Frontal cortex (tissue), 4 donors: ENCODE data around the gene CNGA1. TPM values are rescaled to one million over a fixed set of nuclear protein-coding genes. Genes with fewer than 3 reads are reported as not detected.

Source experiments
- DNase-seq, 2 donors: peaks; one replicate each; pipeline ENCODE4 v3.0.0; 2012; ENCODE audit warnings: low spot score in 2 of 2
- FAIRE-seq: peaks from 2 replicates; lab custom pipeline; 2012; peaks lifted over from hg19 to GRCh38; lab: Jason Lieb, UNC
- total RNA-seq: library from RNA; depleted of rRNA; stranded (reverse); fragments of >200 nt; gene quantifications from one replicate; pipeline ENCODE4 v1.2.3, GENCODE V29; 2014
- donor health status: control.
- donor health status: control.
- donor health status: control.

The CNGA1 gene
- total RNA-seq, 1 donor from 2014 or later: 0.41 TPM

DNA sequence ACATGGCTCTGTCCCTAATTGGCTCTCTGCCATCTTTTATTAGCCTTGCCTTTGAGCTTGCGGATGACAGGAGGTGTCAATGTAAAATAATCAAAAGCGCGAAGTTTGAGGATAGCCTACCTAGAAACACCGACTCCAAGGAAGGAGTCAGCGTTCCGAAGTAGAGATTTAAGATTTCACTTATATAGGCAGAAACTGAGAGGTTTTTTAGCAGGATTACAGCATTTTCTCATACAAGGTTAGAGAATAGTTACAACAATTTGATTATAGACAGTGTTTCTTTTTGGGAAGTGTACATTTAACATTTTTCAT is 101.6 kb downstream of the CNGA1 start:
- FAIRE-seq: no peak
- DNase-seq: no peak

DNA sequence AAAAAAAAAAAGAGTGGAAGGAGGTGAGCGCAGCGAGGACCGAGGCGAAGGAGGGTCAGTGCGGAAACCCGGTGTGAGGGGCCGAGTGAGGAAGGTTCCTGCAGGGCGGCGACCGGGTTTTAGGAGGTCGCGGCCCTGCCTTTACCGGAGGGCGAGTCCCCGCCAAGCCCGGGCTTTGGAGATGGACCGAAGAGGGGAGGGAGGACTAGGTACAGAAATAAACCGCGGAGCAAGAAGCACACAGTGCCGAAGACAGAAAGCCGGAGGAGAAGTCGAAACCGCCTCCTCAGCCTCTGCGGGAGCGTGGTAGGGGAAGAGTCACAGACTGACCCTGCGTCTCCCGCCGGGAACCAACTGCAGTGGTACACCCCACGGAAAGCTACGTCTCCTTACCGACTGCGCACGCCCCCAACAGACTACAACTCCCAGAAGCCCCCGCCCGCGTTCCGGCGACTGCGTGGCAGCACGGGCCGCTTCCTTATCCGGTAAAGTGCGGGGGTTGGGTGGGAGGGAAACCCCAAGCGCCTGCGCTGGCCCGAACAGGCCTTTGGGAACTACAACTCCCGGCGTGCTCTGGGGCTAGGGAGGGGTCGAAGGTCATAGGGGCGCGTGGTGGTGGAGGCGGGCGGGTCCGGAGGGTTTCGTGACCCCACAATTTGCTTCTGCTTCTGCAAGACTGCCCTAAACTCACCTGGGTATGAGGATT is 102.1 kb downstream of the CNGA1 start, which contains the start of gene NFXL1:
Gene NFXL1 (minus strand): TSS at position 364 of the 706 bp plus-strand sequence. CDS start 380 bp downstream, outside the sequence.
- FAIRE-seq: no peak
- DNase-seq: peak; percentile 82 to 93

DNA sequence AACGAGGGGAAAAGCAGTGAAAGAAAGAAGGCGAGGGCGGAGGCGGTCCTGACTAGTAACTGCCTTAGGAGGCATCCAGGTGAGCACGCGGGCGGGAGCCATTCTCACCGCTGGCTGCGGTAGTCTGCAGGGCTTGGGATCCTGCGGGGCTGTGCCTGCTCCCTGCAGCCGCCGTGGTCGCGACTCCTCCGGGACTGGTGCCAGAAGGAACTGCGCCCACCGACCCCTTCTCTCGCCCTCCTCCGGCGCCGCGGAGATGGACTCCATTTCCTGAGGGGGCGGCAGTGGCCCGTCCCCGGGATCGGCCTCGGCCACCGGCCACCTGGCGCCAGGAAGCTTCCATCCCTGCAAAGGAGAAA is 102.6 kb downstream of the CNGA1 start:
- DNase-seq: peak in 1 of 2 donors; percentile 22
- FAIRE-seq: no peak

DNA sequence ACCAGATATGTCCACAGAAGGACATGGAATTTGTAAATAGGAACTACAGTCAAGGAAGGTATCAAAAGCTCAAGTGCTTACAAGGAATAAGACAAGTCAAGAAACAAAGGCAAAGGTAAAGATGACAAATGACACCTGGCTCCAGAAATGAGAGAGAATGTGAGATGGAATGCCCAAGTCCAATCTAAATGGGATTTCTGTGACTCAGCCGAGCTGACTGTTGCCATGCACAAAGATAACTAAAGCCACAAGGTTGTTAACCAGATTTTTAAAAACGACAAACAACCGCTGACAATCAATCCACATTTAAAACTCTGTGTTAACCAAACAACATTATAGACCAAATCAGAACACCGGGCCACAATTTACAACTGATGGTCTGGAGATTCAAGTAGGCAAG is 103.2 kb downstream of the CNGA1 start:
- FAIRE-seq (no peak), DNase-seq (no peak)

DNA sequence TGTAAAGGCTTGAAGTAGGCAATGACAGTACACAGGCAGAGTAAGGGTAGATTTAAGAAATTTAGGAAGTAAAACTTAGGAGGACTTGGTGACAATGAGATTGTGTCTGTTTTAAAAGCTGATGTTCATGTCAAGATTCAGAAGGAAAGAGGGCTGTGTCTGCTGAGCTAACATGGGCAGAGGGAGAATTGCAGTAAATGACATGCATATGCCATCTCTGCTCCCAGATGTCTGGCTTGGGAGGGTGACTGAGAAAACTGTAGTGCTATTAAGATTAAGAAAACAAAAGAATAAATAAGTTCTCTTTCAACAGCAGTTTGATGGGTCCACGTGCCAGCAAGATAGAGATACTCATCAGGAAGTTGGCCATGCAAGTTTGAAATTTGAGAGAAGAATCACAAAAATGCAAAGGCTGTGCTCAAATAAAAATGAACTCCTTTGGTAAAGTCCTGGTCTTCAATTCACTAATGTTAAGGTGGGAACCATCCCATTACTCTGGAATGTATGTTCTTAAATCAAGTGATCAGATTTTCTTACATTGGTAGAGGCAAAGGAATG is 109.3 kb downstream of the CNGA1 start:
- FAIRE-seq (no peak), DNase-seq (no peak)

DNA sequence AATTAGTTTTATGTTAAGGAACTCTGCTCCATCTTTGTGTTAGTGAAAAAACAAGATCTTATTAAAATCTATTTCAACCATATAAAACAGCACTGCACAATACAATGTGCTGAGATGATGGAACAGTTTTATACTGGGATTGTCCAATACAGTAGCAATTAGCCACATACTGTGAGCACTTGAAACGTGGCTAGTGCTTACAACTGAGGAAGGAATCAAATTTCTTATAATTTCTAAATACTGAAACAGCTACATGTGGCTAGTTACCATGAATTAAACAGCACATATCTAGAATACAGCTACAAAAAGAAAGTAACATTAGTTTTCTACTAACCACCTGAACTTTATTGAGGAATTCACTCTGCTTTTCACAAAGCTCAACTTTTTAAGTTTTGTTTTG is 116.8 kb downstream of the CNGA1 start:
- DNase-seq (no peak), FAIRE-seq (no peak)

DNA sequence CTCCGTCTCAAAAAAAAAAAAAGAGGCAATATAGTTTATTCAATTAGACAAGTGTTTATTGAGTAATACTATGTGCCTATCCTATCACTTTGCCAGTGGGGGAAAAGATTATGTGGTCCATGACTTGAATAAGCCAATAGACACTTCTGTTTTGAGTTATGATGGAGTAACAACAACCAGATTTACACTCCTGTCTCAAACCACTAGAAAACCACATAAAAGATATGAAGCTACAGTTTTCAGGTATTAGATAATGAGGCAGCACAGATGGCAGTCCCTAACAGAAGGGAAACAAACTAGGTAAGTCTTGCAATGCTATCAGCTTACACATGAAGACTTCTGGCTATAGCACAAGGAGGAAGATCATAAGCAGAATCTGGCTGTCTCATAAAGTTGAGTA is 124.6 kb downstream of the CNGA1 start:
- DNase-seq (no peak), FAIRE-seq (no peak)

Other genes with a start within 250 kb of the CNGA1 start
- 0.82 TPM for gene CORIN, start 178.6 kb downstream of the CNGA1 start, total RNA-seq
- 13.5 TPM for gene NFXL1, start 102.1 kb downstream of the CNGA1 start, total RNA-seq
- 2.4 TPM for gene NIPAL1, start 91 bp upstream of the CNGA1 start, total RNA-seq
- 0.41 TPM for gene TXK, start 117.6 kb upstream of the CNGA1 start, total RNA-seq